Measurements from ENCODE around the gene GSDMA.

GRCh38 chr17:39968761-39969160, 6.0 kb downstream of the GSDMA start:
- no peak for TF ChIP-seq POLR2A (IDR thresholded peaks at IDR 0.05)
- TF ChIP-seq CTCF (IDR thresholded peaks at IDR 0.05), result no peak
